ENCODE data around the gene KCNJ6.
A peak's percentile ranks its signal among the peaks of the same experiment; 100 is the strongest.
"Not testable (repeated sequence)": the region's sequence is repeated elsewhere in the genome, so short reads cannot be mapped to it uniquely, and the experiment has no call there.

KCNJ6 gene

GRCh38 chr21:37734846-37735245 is 181.4 kb downstream of the KCNJ6 start:
- DNase-seq (ENCODE audit: low read depth in 2 of 2): no peak

GRCh38 chr21:37732927-37733326 is 183.3 kb downstream of the KCNJ6 start:
- no peak for DNase-seq (ENCODE audit: low read depth in 2 of 2)

- no peak for DNase-seq (ENCODE audit: low read depth in 2 of 2)
These were observed 192.1 kb downstream of the KCNJ6 start for GRCh38 chr21:37724201-37724600.

GRCh38 chr21:37717534-37717933 is 198.7 kb downstream of the KCNJ6 start:
- no peak for DNase-seq (ENCODE audit: low read depth in 2 of 2)

- not testable (repeated sequence) for DNase-seq (ENCODE audit: low read depth in 2 of 2)
These were observed 203.7 kb downstream of the KCNJ6 start for GRCh38 chr21:37712569-37712934.

- peak; percentile 20 to 30 for DNase-seq (ENCODE audit: low read depth in 2 of 2)
These were observed 204.3 kb downstream of the KCNJ6 start for GRCh38 chr21:37711836-37712568.

- no peak for DNase-seq (ENCODE audit: low read depth in 2 of 2)
These were observed 204.9 kb downstream of the KCNJ6 start for GRCh38 chr21:37711286-37711829.

- DNase-seq (ENCODE audit: low read depth in 2 of 2): no peak
These were observed 205.5 kb downstream of the KCNJ6 start for GRCh38 chr21:37710546-37711285.

- no peak for DNase-seq (ENCODE audit: low read depth in 2 of 2)
These were observed 211.5 kb downstream of the KCNJ6 start for GRCh38 chr21:37704751-37705150.

- no peak for DNase-seq (ENCODE audit: low read depth in 2 of 2)
These were observed 214.0 kb downstream of the KCNJ6 start for GRCh38 chr21:37702241-37702640.

- DNase-seq (ENCODE audit: low read depth in 2 of 2): no peak
These were observed 215.5 kb downstream of the KCNJ6 start for GRCh38 chr21:37700641-37701202.

GRCh38 chr21:37699024-37699775 is 217.1 kb downstream of the KCNJ6 start:
- DNase-seq (ENCODE audit: low read depth in 2 of 2): no peak

GRCh38 chr21:37696936-37697335 is 219.3 kb downstream of the KCNJ6 start:
- DNase-seq (ENCODE audit: low read depth in 2 of 2): no peak

- DNase-seq (ENCODE audit: low read depth in 2 of 2): no peak
These were observed 221.1 kb downstream of the KCNJ6 start for GRCh38 chr21:37695111-37695510.

- DNase-seq (ENCODE audit: low read depth in 2 of 2): no peak
These were observed 227.2 kb downstream of the KCNJ6 start for GRCh38 chr21:37688952-37689659.

- DNase-seq (ENCODE audit: low read depth in 2 of 2): no peak
These were observed 229.1 kb downstream of the KCNJ6 start for GRCh38 chr21:37686991-37687810.

GRCh38 chr21:37684547-37684946 is 231.7 kb downstream of the KCNJ6 start:
- DNase-seq (ENCODE audit: low read depth in 2 of 2): no peak

- no peak for DNase-seq (ENCODE audit: low read depth in 2 of 2)
These were observed 232.2 kb downstream of the KCNJ6 start for GRCh38 chr21:37684115-37684493.

- DNase-seq (ENCODE audit: low read depth in 2 of 2): no peak
These were observed 232.7 kb downstream of the KCNJ6 start for GRCh38 chr21:37683396-37684114.

- no peak for DNase-seq (ENCODE audit: low read depth in 2 of 2)
These were observed 233.3 kb downstream of the KCNJ6 start for GRCh38 chr21:37682966-37683365.
